ENCODE data around the gene SEZ6L2.
"Not testable (repeated sequence)": the region's sequence is repeated elsewhere in the genome, so short reads cannot be mapped to it uniquely, and the experiment has no call there.

Gene SEZ6L2

DNA sequence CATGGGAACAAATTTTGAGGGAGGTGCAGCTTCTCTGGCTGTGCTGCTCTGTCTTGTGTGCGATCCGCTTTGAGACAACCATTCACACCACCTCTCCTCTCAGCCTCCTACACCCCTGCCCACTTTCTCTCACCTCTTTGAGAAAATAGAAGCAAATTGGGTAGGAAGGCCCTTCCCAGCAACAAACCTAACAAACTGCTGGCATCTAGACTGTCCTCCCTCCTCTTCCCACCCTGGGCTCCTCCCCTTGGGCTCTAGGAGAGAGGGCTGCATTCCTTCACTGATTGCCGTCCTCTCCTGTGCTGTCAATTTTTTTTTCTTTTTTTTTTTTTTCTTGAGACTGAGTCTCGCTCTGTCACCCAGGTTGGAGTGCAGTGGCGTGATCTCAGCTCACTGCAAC, 49.8 kb downstream of the SEZ6L2 start:
- no peak for DNase-seq

DNA sequence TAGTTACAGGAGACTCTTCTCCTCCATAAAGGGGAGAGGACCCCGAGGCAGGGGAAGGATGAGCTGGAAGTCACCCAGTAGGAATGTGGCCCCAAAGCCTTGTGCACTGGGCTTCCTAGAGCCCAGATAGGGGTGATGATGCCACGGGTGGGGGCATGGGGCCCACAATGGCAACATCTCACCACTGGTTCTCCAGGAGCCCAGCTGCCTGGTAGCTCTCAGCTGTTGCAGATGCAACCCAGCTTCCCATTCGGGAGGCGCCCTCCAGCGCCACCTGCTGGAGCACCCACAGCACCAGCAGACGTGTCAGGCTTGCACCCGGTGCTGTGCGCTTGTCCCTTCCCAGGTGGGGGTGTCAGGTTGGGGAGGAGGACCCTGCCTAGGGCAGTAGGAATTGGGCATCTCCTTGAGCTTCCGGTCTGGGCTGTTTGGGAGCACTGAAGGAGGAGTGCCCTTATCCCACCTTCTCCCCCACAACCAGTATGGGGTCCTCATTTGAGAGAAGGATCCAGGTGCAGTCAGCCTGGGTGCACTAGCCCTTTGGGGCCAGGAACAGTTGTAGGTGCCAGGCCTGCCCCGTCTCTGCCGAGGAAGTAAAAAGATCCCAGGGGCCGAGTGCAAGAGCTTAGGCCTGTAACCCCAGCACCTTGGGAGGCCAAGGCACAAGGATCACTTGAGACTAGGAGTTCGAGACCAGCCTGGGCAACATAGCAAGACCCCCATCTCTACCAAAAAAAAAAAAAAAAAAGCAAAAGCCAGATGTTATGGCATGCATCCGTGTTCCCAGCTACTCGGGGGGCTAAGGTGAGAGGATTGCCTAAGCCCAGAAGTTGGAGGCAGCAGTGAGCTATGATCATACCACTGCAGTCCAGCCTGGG, 50.7 kb downstream of the SEZ6L2 start:
- DNase-seq: peak; percentile 5

DNA sequence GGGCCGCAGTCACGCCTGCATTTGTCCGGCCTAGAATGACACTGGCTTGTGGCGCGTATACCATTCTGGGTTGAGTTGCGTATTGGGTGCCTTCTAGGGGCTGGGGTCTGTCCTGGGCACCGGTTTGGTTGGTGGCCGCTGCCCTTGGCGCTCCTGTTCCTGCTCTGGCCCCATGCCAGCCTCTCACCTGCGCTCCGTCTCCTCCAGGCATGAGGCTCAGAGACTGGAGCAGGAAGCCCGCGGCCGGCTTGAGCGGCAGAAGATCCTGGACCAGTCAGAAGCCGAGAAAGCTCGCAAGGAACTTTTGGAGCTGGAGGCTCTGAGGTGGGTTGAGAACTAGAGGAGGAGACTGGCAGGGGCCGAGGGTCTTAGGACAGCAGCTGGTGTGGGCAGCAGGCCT, 53.7 kb downstream of the SEZ6L2 start:
- no peak for DNase-seq

DNA sequence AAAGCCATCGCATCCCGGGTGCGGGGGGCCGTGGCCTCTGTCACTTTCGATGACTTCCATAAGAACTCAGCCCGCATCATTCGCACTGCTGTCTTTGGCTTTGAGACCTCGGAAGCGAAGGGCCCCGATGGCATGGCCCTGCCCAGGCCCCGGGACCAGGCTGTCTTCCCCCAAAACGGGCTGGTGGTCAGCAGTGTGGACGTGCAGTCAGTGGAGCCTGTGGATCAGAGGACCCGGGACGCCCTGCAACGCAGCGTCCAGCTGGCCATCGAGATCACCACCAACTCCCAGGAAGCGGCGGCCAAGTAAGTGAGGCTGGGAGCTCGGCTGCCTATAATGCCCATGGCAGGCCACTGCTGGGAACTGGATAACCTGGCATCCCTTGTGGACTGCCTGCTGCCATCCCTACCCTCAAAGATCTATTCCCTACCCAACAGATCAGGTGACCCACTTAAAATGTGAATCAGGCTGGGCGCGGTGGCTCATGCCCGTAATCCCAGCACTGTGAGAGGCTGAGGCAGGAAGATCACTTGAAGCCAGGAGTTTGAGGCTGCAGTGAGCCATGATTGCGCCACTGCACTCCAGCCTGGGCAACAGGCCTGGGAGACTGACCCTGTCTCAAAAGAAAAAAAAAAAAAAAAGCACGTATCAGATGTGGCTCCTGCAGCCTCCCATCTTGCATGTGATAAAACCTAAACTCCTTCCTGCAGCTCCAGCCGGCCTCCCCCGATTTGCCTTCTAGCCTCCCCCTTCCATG, 54.6 kb downstream of the SEZ6L2 start:
- no peak for DNase-seq

DNA sequence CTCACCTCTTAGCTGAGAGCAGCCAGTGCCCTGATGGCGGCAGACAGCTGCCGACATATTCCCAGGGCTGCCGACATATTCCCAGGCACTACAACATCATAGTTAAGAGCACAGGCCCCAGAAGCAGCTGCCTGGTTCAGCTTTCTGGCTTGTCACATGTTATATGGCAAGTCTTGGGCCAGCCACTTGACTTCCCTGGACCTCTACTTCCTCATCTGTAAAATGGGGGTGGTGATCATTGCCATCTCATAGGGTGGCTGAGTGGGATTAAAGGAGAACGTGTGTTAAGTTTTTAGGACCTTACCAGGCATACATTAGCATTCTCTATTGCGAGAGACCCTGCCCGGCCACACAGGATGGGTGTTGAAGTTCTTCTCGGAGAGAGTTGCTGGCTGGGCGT, 55.4 kb downstream of the SEZ6L2 start:
- no peak for DNase-seq

DNA sequence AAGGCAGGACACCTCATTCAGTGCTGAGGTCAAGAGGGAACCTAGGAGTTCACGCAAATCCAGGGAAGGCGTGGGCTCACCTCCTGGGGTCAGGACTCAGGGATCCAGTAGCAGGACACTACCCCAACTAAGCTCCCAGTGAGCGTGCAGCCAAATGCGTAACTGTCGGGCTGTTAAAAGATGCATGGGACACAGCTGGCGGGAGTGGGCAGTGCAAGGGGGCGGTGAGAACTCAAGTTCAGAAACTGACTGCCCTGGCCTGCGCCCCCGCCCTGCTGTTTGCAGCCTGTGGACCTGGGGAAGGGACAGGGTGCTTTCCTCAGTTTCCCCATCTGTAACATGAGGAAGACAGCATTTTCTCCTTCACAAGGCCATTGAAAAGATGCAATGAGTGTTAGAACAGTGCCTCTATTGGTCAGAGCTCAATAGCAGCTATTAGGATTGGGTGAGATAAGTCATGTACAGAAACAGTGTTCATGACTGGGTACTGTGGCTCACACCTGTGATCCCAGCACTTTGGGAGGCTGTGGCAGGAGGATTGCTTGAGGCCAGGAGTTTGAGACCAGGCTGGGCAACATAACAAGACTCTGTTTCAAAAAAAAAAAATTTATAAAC, 56.5 kb downstream of the SEZ6L2 start:
- DNase-seq: no peak

DNA sequence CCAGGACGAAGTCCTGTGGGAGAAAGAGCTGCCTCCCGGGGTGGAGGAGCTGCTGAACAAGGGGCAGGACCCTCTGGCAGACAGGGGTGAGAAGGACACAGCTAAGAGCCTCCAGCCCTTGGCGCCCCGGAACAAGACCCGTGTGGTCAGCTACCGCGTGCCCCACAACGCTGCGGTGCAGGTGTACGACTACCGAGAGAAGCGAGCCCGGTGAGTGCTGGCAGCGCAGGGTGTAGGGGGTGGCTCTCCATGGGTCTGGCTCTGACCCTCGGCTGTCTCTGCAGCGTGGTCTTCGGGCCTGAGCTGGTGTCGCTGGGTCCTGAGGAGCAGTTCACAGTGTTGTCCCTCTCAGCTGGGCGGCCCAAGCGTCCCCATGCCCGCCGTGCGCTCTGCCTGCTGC, 57.7 kb downstream of the SEZ6L2 start:
- no peak for DNase-seq

DNA sequence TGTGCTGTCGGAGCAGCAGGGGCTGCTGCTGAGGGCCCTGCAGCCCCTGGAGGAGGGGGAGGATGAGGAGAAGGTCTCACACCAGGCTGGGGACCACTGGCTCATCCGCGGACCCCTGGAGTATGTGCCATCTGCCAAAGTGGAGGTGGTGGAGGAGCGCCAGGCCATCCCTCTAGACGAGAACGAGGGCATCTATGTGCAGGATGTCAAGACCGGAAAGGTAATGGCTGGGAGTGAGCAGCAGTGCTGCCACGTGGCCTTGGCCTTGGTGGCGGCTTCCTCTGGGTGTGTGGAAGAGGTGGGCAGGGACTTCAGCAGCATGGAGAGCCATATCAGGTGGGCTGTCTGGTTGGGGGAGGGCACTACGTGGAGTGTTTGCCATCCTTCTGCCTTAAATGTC, 59.1 kb downstream of the SEZ6L2 start:
- DNase-seq: no peak

DNA sequence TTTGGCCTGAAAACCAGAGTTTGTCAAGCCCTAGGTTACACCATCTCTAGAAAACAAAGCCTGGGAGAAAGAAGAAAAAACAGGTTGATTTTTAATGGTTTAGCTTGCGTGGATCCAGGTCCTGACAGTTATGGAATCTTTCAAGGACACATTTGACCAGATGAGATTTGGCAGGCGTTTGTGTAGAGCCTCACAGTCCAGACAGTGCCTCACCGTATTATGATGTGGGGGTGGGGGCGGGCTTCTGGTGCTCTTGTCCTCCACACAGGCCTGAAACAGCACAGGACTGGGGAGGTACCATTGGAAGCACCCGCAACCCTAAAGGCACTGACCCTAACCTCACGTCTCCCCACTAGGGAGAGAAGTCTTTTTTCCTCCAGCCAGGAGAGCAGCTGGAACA, 59.5 kb downstream of the SEZ6L2 start:
- no peak for DNase-seq

DNA sequence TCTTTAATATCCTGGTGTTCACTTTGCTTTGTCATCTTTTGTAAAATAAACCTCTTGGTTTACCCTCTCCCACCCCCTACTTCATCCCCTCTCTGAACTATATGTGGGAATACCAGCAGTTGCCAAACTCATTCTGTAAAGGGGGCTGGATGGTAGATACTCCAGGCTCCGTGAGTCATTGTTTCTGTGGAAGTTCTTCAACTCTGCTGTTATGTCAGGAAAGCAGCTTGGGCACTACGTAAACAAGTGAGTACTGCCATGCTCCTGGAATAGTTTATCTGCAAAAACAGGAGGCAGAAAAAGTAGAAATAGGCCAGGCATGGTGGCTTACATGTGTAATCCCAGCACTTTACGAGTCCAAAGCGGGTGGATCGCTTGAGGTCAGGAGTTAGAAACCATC, 61.5 kb downstream of the SEZ6L2 start:
- DNase-seq: no peak

DNA sequence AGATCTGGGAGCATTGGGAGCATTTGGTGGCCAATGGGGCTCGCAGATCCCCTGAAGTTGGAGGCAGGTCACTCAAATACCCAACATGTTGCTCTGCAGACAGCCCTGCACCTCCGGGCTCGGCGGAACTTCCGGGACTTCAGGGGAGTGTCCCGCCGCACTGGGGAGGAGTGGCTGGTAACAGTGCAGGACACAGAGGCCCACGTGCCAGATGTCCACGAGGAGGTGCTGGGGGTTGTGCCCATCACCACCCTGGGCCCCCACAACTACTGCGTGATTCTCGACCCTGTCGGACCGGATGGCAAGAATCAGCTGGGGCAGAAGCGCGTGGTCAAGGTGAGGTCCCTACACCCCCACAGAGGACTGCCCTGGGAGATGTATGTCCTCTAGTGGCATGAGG, 62.7 kb downstream of the SEZ6L2 start:
- no peak for DNase-seq

DNA sequence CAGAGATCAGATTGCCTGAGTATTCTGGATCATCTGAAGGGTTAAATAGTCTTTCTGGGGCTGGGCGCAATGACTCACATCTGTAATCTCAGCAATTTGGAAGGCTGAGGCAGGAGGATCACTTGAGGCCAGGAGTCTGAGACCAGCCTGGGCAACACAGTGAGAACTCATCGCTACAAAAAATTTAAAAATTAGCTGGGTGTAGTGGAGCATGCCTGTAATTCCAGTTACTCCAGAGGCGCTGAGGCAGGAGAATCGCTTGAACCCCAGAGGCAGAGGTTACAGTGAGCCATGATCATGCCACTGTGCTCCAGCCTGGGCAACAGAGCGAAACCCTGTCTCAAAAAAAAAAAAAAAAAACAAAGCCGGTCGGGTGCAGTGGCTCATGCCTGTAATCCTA, 63.4 kb downstream of the SEZ6L2 start:
- DNase-seq: no peak

DNA sequence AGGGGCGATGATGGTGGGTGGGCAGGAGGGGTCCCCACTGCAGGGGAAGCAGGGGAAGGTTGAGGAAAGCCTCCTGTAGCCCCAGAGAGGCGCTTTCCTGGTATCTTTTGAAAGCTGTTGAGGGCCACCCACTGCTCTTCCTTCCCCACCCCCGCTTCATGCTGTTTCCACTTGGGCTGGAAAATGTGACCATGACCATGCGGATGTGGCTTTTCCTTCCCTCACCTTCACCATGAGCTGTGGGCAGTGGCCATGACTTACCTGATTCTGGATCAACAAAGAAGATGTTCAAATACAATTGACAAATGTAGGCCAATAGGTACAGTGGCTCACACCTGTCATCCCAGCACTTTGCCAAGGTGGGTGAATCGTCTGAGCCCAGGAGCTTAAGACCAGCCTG, 65.3 kb downstream of the SEZ6L2 start:
- DNase-seq: no peak

DNA sequence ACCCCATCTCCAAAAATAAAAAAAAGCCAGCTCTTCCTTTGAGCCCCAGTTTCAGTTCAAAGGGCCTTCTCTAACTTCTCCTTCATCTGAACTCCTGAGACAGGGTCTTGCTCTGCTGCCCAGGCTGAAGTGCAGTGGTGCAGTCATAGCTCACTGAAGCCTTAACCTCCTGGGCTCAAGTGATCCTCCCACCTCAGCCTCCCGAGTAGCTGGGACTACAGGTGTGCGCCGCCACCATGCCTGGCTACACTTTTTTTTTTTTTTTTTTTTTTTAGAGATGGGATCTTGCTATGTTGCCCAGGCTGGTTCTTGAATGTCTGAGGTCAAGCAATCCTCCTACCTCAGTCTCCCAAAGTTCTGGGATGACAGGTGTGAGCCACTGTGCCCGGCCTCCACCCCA, 66.1 kb downstream of the SEZ6L2 start:
- DNase-seq: not testable (repeated sequence)

DNA sequence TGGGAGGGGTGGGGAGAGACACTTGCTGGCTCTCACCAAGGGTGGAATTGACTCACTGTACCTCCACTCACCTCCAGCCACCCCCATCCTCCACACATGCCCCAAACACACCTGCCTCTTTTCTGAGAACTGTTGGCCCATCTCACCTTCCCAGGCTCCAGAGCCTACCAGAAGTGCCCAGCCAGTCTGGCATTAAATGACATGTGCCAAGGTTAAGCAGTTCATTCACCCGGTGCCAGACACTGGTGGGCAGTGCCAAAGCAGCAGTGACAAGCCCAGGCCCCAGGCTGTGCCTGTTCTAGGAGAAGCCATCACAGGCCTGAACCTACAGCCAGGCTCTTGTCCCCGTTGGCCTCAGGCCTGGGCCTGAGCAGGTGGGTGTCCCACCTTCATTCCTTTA, 67.9 kb downstream of the SEZ6L2 start:
- DNase-seq: no peak

DNA sequence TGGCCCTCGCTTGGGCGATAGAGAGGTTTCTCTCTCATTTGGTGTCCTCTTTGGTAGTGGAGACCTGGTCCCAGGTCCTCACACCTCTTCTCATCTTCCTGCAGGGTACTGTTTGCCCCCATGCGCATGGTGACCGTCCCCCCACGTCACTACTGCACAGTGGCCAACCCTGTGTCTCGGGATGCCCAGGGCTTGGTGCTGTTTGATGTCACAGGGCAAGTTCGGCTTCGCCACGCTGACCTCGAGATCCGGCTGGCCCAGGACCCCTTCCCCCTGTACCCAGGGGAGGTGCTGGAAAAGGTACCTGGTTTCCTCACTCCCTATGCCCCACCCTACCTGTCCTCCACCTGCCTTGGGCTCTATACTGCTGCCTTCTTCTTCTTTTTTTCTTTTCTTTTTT, 68.6 kb downstream of the SEZ6L2 start:
- DNase-seq: no peak

DNA sequence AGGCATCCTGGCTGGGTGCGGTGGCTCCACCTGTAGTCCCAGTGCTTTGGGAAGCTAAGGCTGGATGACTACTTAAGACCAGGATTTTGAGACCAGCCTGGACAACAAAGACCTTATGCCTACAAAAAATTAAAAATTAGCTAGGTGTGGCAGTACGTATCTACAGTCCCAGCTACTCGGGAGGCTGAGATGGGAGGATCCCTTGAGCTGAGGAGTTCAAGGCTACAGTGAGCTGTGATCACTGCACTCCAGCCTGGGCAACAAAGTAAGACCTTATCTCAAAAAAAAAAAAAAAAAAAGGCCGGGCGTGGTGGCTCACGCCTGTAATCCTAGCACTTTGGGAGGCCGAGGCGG, 73.0 kb downstream of the SEZ6L2 start:
- no peak for DNase-seq

DNA sequence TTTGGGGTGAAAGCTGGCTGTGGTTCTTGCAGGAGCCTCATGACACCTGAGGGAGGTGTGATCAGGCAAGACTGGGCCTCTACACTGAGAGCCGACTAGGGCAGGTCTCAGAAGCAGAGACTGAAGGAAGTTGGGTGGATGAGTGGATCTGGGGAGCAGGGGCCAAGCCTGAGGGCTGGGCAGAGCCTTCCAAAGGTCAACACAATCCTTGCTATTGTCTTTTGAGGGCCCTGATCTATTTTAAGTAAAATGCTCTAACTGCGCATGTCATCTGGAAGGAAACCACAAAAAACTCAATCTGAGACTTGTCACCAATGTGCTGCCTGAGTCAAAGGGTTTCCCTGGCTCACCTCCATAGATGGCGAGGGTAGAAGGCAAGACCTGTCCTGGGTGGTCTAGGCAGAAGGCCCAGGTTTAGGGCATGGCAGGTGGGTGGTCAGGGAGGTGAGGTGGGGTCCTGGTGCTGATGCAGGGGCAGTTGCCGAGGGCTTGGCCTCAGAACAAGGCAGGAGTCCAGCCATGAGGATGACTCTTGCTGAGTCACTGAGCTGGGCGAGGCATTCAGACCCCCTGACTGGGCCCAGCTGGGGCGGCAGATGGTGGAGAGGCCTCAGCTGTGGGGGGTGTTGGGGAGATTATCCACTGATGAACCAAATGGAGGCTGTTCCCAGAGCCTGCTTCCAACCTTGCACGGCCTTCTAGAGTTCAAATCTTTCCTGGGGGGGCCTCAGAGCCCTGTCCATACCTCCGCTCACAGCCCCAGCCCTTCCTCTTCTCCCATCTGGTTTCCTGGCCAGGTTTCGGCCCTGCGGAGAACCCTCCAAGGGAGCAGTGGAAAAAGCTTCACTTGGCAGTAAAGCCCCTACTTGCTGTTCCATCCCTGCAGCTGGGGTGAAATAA, 74.0 kb downstream of the SEZ6L2 start:
- DNase-seq: no peak

DNA sequence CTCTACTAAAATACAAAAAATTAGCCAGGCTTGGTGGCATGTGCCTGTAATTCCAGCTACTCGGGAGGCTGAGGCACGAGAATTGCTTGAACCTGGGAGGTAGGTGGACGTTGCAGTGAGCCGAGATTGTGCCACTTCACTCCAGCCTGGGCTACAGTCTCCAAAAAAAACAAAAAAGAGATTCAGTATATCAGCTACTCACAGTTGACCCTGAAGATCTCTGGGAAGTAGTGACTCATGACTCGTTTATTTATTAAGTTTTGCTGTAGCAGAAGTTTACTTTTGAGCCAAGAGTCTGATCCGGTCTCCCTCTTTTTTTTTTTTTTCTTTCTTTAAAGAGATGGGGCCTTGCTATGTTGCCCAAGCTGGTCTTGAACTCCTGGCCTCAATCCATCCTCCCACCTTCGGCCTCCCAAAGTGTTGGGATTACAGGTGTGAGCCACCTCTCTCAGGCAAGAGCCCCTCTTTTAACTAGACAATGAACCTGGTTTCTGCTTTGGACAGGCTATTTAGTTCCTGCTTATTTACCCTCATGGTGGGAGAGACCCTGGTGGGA, 74.7 kb downstream of the SEZ6L2 start:
- DNase-seq: no peak

DNA sequence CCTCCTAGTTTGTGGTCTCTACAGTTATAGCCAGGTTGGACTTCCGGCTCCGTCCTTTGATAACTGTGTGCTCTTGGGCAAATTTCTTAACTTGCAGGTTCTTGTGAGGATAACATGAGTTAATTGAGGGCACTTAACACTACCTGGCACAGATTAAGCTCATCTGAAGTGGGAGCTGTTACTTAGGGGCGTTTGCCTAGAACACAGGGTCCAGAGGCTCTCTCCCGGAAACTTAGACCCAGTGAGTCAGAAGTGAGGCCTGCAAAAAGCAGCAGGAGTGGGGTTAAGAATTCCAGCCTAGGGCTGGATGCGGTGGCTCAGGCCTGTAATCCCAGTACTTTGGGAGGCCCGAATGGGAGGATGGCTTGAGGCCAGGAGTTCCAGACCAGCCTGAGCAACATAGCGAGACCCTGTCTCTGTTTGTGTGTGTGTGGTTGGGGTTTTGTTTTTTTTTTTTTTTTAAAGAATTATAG, 77.7 kb downstream of the SEZ6L2 start:
- no peak for DNase-seq
